Astrocyte of the cerebellum (primary cell): Measurements from ENCODE around the gene AMBRA1.

Source experiments
- DNase-seq: peaks from one replicate; pipeline ENCODE4 v3.0.0-alpha.2; 2011; ENCODE audit warnings: low read depth
- H3K4me3 ChIP-seq: 2 replicates; pipeline ENCODE4 v1.5.1; 2011; ENCODE audit warnings: mild to moderate bottlenecking, low read depth, low read length, moderate library complexity
- CTCF ChIP-seq: IDR thresholded peaks from 2 replicates; pipeline ENCODE4 v1.5.1; 2012; ENCODE audit warnings: low read length, low read depth, moderate library complexity, mild to moderate bottlenecking; ENCODE audit errors: missing control alignments
- in situ Hi-C: cut with HindIII; loops from 2 replicates; pipeline ENCODE4 v1.10.0; 2017; ENCODE audit warnings: low sequenced_read_pairs

The AMBRA1 gene

GRCh38 chr11:46537121-46537520, 56.7 kb downstream of the AMBRA1 start:
- TF ChIP-seq CTCF: peak; percentile 41
- in situ Hi-C loops: no loop called here
- no peak overlapping the region for H3K4me3 ChIP-seq
- no peak for DNase-seq

- no peak for DNase-seq
- no peak for TF ChIP-seq CTCF
- H3K4me3 ChIP-seq: no peak overlapping the region
- in situ Hi-C loops: no loop called here
Observed at GRCh38 chr11:46535688-46536087, 58.1 kb downstream of the AMBRA1 start.

DNA sequence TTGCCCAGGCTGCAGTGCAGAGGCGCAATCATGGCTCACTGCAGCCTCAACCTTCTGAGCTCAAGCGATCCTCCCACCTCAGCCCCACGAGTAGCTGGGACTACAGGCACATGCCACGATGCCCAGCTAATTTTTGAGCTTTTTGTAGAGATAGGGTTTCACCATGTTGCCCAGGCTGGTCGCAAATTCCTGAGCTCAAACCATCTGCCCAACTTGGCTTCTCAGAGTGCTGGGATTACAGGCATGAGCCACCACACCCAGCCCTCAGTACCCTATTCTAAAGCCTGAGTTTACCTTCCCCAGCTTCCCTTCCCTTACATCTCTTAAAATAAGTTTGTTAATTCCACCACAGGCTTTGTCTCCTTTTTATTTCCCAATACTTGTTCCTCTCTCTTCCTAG, 59.1 kb downstream of the AMBRA1 start:
- in situ Hi-C loops: no loop called here
- DNase-seq: no peak
- H3K4me3 ChIP-seq: no peak overlapping the region
- no peak for TF ChIP-seq CTCF

DNA sequence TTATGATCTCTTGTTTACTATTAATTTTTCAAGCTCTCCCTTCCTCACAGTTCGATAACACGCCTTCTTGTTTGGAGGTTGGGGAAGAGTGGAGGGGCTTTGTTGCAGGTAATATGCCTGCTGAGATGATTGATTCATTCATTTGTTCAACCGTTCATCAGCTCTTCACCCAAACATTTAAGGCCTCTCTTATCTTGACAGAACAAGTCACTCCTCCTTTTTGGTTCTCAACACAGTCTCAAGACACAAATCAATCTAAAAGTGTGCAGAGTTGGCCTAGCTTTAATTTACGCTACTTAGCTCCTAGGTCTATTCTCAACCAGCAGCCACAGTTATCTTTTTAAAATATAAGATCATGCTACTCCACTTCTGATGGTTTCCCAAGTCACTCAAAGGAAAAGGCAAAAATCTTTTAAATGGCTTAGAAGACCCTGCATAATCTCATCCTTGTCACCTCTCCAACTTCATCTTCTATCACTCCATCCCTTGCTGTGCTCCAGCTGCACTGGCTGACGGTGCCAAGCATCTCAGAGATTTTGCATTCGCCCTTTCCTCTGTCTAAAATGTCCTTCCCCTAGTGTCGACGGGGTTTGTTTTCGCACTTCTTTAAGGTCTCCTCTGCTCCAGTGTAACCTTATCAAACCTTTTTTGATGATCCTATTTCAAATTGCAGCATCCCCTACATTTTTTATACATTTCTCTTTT, 60.3 kb downstream of the AMBRA1 start:
- no peak for DNase-seq
- in situ Hi-C loops: no loop called here
- H3K4me3 ChIP-seq: no peak overlapping the region
- no peak for TF ChIP-seq CTCF

DNA sequence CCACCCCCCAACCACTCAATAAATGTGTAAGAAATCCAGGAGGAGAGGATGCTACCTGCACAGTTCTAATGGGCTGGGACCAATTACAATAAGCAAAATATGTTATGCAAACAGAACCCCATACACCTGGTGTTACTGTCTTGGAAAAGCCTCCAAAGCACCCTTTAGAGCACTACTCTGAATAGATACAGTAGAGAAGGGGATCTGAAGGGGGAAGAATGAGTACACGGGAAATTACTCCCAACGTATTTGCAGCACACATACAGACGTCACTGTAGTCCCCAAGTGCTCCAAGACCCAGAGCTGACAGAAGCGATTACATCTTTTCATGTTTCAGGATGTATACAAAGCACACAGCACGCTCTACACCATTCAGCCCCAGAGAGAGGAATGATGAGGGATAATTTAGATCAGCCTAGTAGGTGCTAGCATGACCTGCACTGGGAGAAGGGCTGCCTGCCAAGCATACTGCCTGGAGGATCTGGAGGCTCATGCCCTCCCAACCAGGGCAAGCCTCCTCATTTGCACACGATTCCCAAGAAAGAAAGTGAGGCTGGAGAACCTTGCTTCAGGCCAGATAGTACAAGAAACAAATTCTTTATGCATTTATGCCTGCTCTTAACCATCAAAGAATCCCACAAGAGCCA, 63.8 kb downstream of the AMBRA1 start:
- in situ Hi-C loops: no loop called here
- H3K4me3 ChIP-seq: no peak overlapping the region
- no peak for DNase-seq
- no peak for TF ChIP-seq CTCF

- TF ChIP-seq CTCF: peak; percentile 95
- H3K4me3 ChIP-seq: no peak overlapping the region
- DNase-seq: peak; percentile 32
- in situ Hi-C loops: no loop called here
Observed at GRCh38 chr11:46529095-46529905, 64.5 kb downstream of the AMBRA1 start.
